LoVo (cell line): ENCODE measurements around the gene HPCAL1.
"Not testable (repeated sequence)": the region's sequence is repeated elsewhere in the genome, so short reads cannot be mapped to it uniquely, and the experiment has no call there.

Source experiments
- DNase-seq: peaks from one replicate; pipeline ENCODE4 v3.0.0-alpha.2; 2016; ENCODE audit warnings: low spot score

The HPCAL1 gene

GRCh38 chr2:10285191-10285555 is 17.5 kb upstream of the HPCAL1 start:
- no peak for DNase-seq

- peak; percentile 42 for DNase-seq
Observed at GRCh38 chr2:10285556-10286198, 17.0 kb upstream of the HPCAL1 start.

- no peak for DNase-seq
Observed at GRCh38 chr2:10286216-10287037, 16.3 kb upstream of the HPCAL1 start.

- DNase-seq = no peak
Observed at GRCh38 chr2:10287761-10288160, 14.9 kb upstream of the HPCAL1 start.

GRCh38 chr2:10288606-10289005 is 14.1 kb upstream of the HPCAL1 start:
- no peak for DNase-seq

GRCh38 chr2:10289352-10289751 is 13.4 kb upstream of the HPCAL1 start:
- no peak for DNase-seq

- DNase-seq = peak; percentile 54
Observed at GRCh38 chr2:10289891-10290290, 12.8 kb upstream of the HPCAL1 start.

GRCh38 chr2:10291376-10291775 is 11.3 kb upstream of the HPCAL1 start:
- DNase-seq = not testable (repeated sequence)

GRCh38 chr2:10292033-10292432 is 10.7 kb upstream of the HPCAL1 start:
- DNase-seq = no peak

- no peak for DNase-seq
Observed at GRCh38 chr2:10293603-10294002, 9.1 kb upstream of the HPCAL1 start.

- DNase-seq = no peak
Observed at GRCh38 chr2:10294077-10294476, 8.6 kb upstream of the HPCAL1 start.

GRCh38 chr2:10295649-10296048 is 7.1 kb upstream of the HPCAL1 start:
- not testable (repeated sequence) for DNase-seq

GRCh38 chr2:10296142-10296541 is 6.6 kb upstream of the HPCAL1 start:
- DNase-seq = no peak

- no peak for DNase-seq
Observed at GRCh38 chr2:10297191-10297830, 5.4 kb upstream of the HPCAL1 start.

GRCh38 chr2:10297959-10298531 is 4.7 kb upstream of the HPCAL1 start:
- no peak for DNase-seq

- not testable (repeated sequence) for DNase-seq
Observed at GRCh38 chr2:10298777-10299176, 3.9 kb upstream of the HPCAL1 start.

- DNase-seq = no peak
Observed at GRCh38 chr2:10300328-10300920, 2.3 kb upstream of the HPCAL1 start.

- no peak for DNase-seq
Observed at GRCh38 chr2:10300997-10301940, 1.4 kb upstream of the HPCAL1 start.

GRCh38 chr2:10301941-10302478 is 694 bp upstream of the HPCAL1 start:
- DNase-seq = no peak

- DNase-seq = no peak
Observed at GRCh38 chr2:10303181-10303693, 533 bp downstream of the HPCAL1 start.
